HCT116 (cell line): ENCODE data around the gene SIT1.

Experiments
- CEBPB ChIP-seq: IDR thresholded peaks from 2 replicates; pipeline ENCODE4 v1.6.1; 2012; ENCODE audit warnings: low read depth
- CTCF ChIP-seq, 3 experiments: fragments of 200-600 bp in 1 of 3; sonication (generic) in 1 of 3; IDR thresholded peaks in 2 of 3; conservative IDR thresholded peaks in 1 of 3; 2 replicates each; pipeline ENCODE4 v1.5.1; 2012 to 2017; ENCODE audit warnings: low read depth in 2 of 3, low read length in 2 of 3, antibody characterized with exemption in 1 of 3, borderline replicate concordance in 1 of 3, control low read depth in 1 of 3, mild to moderate bottlenecking in 1 of 3, mixed read lengths in 1 of 3, mixed run types in 1 of 3, moderate library complexity in 1 of 3; ENCODE audit not compliant: insufficient read depth in 1 of 3
- EZH2phosphoT487 ChIP-seq: fragments of 200-600 bp; IDR thresholded peaks from 2 replicates; pipeline ENCODE4 v1.6.1; 2018; ENCODE audit warnings: antibody characterized with exemption, borderline replicate concordance
- FOSL1 ChIP-seq: IDR thresholded peaks from 2 replicates; pipeline ENCODE4 v1.6.1; 2012; ENCODE audit warnings: low read depth
- POLR2A ChIP-seq: IDR thresholded peaks from 2 replicates; pipeline ENCODE4 v1.7.0; 2011; ENCODE audit warnings: borderline replicate concordance; ENCODE audit not compliant: insufficient read depth, insufficient read length; ENCODE audit errors: extremely low read depth
- POLR2AphosphoS5 ChIP-seq: IDR thresholded peaks from 2 replicates; pipeline ENCODE4 v1.6.1; 2011; ENCODE audit warnings: mild to moderate bottlenecking, low read depth, low read length, moderate library complexity
- RAD21 ChIP-seq: IDR thresholded peaks from 2 replicates; pipeline ENCODE4 v1.6.1; 2012; ENCODE audit warnings: low read depth, mild to moderate bottlenecking
- SP1 ChIP-seq: IDR thresholded peaks from 2 replicates; pipeline ENCODE4 v1.6.1; 2012; ENCODE audit warnings: low read depth
- SRF ChIP-seq: IDR thresholded peaks from 2 replicates; pipeline ENCODE4 v1.6.1; 2012; ENCODE audit warnings: low read depth

GRCh38 chr9:35656348-35656747 lies 5.6 kb upstream of the SIT1 start:
- TF ChIP-seq CTCF (IDR thresholded peaks at IDR 0.05 in 2 of 3, conservative IDR thresholded peaks at IDR 0.05 in 1 of 3; ENCODE audit: borderline replicate concordance in 1 of 3, insufficient read depth in 1 of 3, low read depth in 2 of 3, low read length in 2 of 3) = no peak
- no peak for TF ChIP-seq FOSL1
- TF ChIP-seq POLR2AphosphoS5 = no peak
- TF ChIP-seq CEBPB = no peak
- no peak for TF ChIP-seq SRF
- TF ChIP-seq SP1 = no peak
- no peak for TF ChIP-seq POLR2A
- no peak for TF ChIP-seq EZH2phosphoT487
- no peak for TF ChIP-seq RAD21
